ENCODE results near the gene ACTMAP.

The ACTMAP gene

GRCh38 chr19:40704491-40705361 lies 45.6 kb downstream of the ACTMAP start:
- TF ChIP-seq CTCF (conservative IDR thresholded peaks at IDR 0.05; ENCODE audit: low read depth, low read length): no peak
- no peak overlapping the region for H3K4me3 ChIP-seq (ENCODE audit: low read depth, low read length)
- no peak for DNase-seq (ENCODE audit: low read depth)

- no peak for TF ChIP-seq CTCF (conservative IDR thresholded peaks at IDR 0.05; ENCODE audit: low read depth, low read length)
- DNase-seq (ENCODE audit: low read depth): no peak
- no peak overlapping the region for H3K4me3 ChIP-seq (ENCODE audit: low read depth, low read length)
Measured at GRCh38 chr19:40703029-40703755, 47.1 kb downstream of the ACTMAP start.

DNA sequence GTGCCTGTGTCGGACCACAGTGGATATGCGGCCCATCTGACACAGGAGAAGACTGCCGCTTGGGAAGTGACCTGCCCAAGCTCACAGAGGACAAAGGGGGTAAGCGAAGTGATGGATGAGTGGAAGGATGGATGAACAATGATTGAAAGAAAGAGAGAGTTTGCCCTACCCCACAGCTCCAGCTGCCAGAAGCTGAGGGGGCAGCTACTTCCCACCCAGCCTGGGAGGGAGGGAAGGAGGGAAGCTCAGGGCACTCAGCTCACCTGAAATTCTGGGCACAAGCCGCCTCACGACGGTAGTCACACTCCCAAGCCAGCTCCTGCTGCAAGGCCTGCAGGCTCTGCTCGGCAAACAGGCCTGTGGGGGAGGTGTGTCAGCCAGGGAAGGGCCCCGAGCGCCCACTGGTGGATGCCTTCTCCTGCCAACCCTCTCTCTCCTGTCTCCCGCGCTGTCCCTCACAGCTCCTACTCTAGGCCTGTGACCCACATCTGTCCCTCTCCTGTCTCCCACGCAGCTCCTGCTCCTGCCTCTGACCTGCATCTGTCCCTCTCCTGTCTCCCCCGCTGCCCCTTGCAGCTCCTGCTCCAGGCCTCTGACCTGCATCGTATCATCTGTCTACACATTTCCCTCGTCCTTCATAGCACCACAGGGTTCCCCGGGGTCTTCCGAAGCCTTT lies 47.8 kb downstream of the ACTMAP start:
- no peak overlapping the region for H3K4me3 ChIP-seq (ENCODE audit: low read depth, low read length)
- DNase-seq (ENCODE audit: low read depth): peak; percentile 51
- TF ChIP-seq CTCF (conservative IDR thresholded peaks at IDR 0.05; ENCODE audit: low read depth, low read length): peak; percentile 62

DNA sequence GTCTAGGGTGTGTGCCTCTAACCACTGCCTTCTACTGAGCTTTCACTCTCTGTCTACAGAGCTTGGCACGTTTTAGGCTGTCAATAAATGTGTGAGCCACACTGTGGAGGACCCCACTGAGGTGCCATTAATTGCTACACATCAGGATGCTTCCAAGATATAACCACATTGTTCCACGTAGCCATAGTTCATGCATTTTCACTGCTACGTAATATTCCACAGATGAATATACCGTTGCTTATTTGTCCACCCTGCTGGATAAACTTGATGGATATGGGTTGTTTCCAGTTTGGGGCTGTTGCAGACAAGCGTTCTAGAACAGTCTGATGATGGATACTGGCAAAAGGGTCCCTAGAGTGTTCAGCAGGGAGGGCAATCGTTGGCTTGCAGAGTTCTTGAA lies 48.5 kb downstream of the ACTMAP start:
- DNase-seq (ENCODE audit: low read depth): no peak
- TF ChIP-seq CTCF (conservative IDR thresholded peaks at IDR 0.05; ENCODE audit: low read depth, low read length): no peak
- no peak overlapping the region for H3K4me3 ChIP-seq (ENCODE audit: low read depth, low read length)

GRCh38 chr19:40700083-40700482 lies 50.2 kb downstream of the ACTMAP start:
- H3K4me3 ChIP-seq (ENCODE audit: low read depth, low read length): no peak overlapping the region
- DNase-seq (ENCODE audit: low read depth): no peak
- TF ChIP-seq CTCF (conservative IDR thresholded peaks at IDR 0.05; ENCODE audit: low read depth, low read length): no peak

DNA sequence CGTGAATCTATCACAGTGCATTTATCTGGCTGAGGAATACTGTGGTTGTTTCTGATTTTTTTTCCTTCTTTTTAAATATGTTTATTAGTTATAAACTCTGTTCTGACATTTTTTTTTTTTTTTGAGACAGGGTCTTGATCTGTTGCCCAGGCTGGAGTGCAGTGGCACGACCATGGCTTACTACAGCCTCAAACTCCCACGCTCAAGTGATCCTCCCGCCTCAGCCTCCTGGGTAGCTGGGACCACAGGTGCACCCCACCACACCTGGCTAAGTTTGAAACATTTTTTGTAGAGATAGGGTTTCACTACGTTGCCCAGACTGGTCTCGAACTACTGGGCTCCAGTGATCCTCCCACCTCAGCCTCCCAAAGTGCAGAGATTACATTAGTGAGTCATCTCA lies 53.3 kb downstream of the ACTMAP start:
- no peak overlapping the region for H3K4me3 ChIP-seq (ENCODE audit: low read depth, low read length)
- no peak for TF ChIP-seq CTCF (conservative IDR thresholded peaks at IDR 0.05; ENCODE audit: low read depth, low read length)

More for the DNA sequence above, 53.3 kb downstream of the ACTMAP start:
- DNase-seq (ENCODE audit: low read depth): no peak

Measured in choroid plexus epithelial cell (primary cell).